GM19372 (cell line): Measurements from ENCODE around the gene CCDC50.
A peak's percentile ranks its signal among the peaks of the same experiment; 100 is the strongest.

Experiments used
- ATAC-seq: cut with Tn5 transposase; IDR thresholded peaks from one replicate; pipeline ENCODE4 v1.9.1; 2021; ENCODE audit warnings: mild to moderate bottlenecking, low read depth, moderate library complexity; ENCODE audit not compliant: unreplicated experiment

CCDC50 gene

GRCh38 chr3:191328962-191329653 is at the start of gene CCDC50:
Gene CCDC50, plus strand, starts transcription at chr3:191329394. Its CDS starts 281 bp downstream, at chr3:191329675.
- peak; percentile 72 for ATAC-seq

GRCh38 chr3:191280111-191280510 is 49.1 kb upstream of the CCDC50 start:
- no peak for ATAC-seq

- ATAC-seq: no peak
Observed at GRCh38 chr3:191280882-191281281, 48.3 kb upstream of the CCDC50 start.

GRCh38 chr3:191282251-191283185 is 46.7 kb upstream of the CCDC50 start:
- no peak for ATAC-seq

- no peak for ATAC-seq
Observed at GRCh38 chr3:191283400-191283799, 45.8 kb upstream of the CCDC50 start.

- peak; percentile 76 for ATAC-seq
Observed at GRCh38 chr3:191290311-191291025, 38.7 kb upstream of the CCDC50 start.

GRCh38 chr3:191292243-191293015 is 36.8 kb upstream of the CCDC50 start:
- no peak for ATAC-seq

- no peak for ATAC-seq
Observed at GRCh38 chr3:191294291-191294690, 34.9 kb upstream of the CCDC50 start.

- ATAC-seq: peak; percentile 70
Observed at GRCh38 chr3:191296041-191296541, 33.1 kb upstream of the CCDC50 start.

GRCh38 chr3:191298846-191299245 is 30.3 kb upstream of the CCDC50 start:
- no peak for ATAC-seq

GRCh38 chr3:191300422-191300821 is 28.8 kb upstream of the CCDC50 start:
- ATAC-seq: peak; percentile 20

- peak; percentile 64 for ATAC-seq
Observed at GRCh38 chr3:191301017-191301416, 28.2 kb upstream of the CCDC50 start.

- ATAC-seq: no peak
Observed at GRCh38 chr3:191301782-191302411, 27.3 kb upstream of the CCDC50 start.

- ATAC-seq: no peak
Observed at GRCh38 chr3:191302451-191302850, 26.7 kb upstream of the CCDC50 start.

GRCh38 chr3:191303596-191303995 is 25.6 kb upstream of the CCDC50 start:
- ATAC-seq: no peak

- no peak for ATAC-seq
Observed at GRCh38 chr3:191306428-191306827, 22.8 kb upstream of the CCDC50 start.

GRCh38 chr3:191307341-191307740 is 21.9 kb upstream of the CCDC50 start:
- no peak for ATAC-seq

GRCh38 chr3:191313296-191313695 is 15.9 kb upstream of the CCDC50 start:
- ATAC-seq: no peak

GRCh38 chr3:191314109-191314728 is 15.0 kb upstream of the CCDC50 start:
- ATAC-seq: no peak
